Measurements from ENCODE around the gene RASGEF1C. TPM values are rescaled to one million over a fixed set of nuclear protein-coding genes. Genes with fewer than 3 reads are reported as not detected.
A peak's percentile ranks its signal among the peaks of the same experiment; 100 is the strongest.

RASGEF1C gene
- polyA plus RNA-seq, 5 donors = 0.10 to 0.35 (median 0.19) TPM; not detected in 1

DNA sequence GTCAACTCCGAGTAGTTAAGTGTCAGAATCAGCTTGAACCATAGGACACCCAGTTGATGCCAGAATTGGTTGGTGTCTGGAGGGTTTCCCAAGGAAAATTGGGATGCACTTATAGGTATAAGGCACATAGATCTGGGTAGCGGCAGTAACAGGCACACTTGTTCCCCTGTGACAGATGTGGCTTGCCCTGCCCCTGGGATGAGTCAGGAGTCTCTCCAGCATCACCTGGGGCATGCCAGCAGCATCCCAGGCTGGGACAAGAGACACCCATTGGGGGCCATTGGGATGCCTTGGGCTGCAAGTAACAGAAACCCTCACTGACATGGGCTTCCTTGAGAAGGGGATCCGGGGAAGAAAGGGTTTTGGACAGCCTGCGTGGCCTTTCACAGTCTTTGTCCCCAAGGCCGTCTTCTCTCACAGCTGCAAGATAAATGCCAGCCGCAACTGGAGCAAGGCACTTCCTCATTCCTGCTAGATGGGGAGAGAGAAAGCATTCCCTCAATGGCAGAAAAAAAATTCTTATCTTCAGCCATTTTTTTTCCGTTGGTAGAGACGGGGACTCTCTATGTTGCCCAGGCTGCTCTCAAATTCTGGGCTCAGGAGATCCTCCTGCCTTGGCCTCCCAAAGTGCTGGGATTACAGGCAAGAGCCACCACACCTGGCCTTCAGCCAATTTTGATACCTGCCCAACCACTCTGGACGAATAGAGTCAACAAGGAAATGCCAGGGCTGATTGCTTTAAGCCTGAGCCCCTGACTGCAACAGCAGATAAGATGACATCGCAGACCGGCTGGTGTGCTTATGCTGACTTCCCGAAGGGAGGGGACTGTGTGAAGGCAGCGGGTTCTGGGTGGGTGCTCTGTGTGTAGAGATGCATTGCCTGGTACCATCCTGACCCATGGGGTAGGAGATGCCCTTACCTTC is 124.1 kb downstream of the RASGEF1C start:
- DNase-seq = peak in 1 of 2 donors; percentile 38

DNA sequence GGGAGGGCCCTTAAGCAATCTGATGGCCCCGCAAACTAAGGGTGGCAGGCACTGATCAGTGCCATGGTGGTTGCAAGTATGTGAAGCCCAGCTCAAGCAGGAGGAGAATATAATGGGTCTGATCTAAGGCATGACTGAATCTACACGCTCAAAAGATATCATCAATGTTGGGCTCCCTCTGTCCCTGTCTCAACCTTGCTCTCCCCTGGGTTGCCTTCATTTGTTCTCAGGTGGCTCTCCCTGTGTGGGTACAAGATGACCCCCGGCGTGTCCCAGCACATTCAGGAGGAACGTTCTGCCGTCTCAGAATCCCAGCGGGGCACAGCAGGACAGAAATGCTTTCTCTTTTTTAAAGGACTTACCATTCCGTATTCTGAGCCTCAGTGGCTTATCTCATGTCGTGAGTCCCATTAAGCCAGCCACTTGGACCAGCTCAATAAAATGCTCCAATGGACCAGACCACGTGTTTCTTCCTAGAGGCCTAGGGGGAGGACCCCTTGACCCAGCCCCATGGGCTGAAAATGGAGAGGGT is 125.4 kb downstream of the RASGEF1C start:
- no peak for DNase-seq

DNA sequence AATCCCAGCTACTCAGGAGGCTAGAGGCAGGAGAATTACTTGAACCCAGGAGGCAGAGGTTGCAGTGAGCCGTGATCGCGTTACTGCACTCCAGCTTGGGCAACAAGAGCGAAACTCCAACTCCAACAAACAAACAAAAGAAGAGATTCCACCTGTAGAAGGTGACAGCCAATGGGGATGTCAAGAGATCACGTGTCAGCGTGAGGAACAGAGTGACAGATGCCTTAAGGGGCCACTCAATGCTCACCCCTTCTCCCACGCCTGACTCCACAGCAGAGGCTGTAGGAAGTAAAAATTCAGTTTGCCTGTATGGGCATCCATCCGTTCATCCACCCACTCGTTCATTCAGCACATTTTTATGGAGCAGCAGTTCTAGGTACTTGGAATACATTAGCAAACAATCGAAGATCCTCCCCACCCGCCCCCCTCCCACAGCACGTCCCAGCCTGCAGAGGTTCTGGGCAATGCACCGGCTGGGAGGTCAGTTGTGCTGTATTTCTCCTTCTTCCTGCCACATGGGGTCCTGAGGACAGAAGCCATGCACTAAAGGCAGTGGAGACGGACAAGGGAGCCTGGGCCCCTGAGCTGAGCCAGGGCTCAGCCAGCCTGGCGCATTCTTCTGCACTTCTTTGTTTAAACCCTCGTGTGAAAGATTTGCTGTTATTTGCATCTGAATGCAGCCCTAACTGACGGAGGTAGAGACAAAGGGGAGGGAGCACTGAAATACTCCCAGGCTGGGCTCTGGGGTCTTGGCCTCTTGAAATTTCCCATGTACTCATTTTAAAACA is 126.2 kb downstream of the RASGEF1C start:
- DNase-seq = no peak

DNA sequence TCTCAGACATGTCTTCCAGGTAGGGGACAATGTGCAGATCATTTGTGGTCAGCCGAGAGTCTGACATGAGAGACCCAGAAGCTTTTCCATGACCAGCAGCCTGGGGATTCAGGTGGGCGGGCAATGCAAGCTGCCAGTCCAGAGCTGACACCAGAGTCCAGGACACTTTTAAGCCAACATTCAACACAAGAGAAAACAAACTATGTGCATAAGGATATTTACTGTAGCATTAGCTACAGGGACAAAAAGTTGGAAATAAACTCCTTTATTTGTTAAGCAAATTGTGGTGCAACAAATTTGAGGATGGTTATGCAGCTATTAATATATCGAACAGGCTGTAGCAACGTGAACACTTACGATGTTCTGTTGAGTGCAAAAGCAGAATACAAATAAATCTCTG is 127.5 kb downstream of the RASGEF1C start:
- no peak for DNase-seq

DNA sequence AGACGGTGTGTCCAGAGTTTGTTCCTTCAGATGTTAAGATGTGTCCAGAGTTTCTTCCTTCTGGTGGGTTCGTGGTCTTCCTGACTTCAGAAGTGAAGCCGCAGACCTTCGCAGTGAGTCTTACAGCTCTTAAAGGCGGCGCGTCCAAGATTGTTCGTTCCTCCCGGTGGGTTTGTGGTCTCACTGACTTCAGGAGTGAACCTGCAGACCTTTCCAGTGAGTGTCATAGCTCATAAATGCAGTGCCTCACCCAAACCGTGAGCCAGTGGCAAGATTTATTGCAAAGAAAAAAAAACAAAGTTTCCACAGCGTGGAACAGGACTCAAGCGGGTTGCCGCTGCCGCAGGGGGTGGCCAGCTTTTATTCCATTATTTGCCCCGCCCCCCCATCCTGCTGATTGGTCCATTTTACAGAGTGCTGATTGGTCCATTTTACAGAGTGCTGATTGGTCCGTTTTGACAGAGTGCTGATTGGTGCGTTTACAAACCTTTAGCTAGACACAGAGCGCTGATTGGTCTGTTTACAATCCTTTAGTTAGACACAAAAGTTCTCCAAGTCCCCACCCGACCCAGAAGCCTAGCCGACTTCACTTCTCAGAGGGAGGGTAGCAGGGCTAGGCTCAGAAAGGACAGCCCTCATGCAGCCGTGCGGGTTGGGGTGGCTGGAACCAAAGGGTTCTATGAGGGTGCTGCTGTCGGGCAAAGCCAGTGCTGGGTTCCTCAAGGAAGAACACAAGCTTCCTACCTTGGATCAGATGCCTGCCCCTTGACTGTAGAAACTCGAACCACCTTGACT is 128.3 kb downstream of the RASGEF1C start:
- no peak for DNase-seq

DNA sequence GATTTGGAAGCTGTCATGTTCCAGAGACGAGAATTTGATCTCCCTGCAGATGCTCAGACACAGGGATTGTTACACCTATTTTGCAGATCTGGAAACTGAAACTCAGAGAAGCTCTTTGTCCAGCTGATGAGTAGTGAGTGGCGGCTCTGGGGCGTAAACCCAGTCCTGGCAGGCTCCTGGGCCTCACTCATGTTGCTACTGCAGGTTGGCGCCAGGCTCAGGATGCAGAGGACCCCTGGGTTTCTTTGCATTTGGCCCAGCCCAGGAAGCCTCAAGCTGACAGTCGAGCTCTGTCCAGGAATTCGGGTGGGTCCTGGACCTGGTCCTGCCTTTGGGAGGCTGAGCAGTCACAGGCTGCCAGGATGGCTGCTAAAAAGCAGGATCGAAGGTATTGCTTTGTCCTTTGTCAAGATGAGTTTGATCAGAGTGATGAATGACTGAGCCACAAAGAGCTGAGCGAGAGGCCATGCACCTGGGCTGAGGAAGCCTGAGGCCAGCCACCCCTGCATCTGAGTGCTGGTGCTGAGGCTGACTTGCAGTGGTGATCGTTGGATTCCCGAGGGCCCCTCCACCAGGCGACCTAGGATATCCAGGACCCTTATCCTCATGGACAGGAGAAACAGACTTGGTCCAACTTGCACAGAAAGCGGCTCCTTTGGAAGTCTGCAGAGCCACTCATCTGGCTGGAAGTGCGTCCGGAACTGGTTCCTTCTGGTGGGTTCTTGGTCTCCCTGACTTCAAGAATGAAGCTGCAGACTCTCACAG is 129.1 kb downstream of the RASGEF1C start:
- no peak for DNase-seq

DNA sequence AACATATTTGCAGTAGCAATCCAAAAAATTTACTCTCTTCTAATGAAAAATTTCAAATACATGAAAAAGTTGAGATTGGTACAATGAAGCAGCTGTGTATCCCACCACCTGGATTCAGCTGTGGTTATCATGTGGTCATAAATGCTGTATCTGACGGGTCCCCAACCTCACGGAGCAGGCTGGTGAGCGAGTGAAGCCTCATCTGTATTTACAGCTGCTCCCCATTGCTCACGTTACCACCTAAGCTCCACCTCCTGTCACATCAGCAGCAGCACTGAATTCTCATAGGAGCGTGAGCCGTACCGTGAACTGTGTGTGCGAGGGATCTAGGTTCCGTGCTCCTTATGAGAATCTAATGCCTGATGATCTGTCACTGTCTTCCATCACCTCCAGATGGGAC is 130.7 kb downstream of the RASGEF1C start:
- DNase-seq = no peak

DNA sequence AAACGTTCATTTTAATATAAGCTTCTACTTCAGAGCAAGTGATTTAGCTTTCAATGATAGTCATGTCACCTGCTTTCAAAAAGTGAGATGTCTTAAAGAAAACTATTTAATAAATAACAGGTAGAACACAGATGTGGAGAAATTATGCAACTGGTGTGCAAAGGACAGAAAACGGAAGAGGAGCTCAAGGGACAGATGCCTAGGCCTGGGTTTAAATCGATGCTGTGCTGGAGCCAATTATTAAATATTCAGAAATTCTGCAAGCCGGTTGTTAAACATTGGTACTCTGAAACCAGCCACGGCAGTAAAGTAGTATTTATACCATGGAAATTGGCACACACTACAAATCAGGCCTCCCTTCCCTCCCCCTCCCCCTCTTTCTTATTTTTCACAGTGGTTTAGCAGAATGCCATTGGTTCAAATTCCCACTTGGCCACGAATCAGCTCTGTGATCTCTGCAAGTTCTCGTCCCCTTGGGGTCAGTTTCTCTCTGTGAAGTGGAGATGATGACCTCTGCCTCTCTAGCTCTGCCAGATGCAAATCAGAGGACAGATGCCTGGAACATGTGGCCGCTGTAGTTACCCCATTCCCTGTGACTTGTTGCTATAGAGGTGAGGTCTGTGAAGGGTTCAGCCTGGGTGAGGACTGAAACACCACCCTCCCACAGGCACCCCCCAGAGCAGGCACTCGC is 131.3 kb downstream of the RASGEF1C start:
- no peak for DNase-seq

DNA sequence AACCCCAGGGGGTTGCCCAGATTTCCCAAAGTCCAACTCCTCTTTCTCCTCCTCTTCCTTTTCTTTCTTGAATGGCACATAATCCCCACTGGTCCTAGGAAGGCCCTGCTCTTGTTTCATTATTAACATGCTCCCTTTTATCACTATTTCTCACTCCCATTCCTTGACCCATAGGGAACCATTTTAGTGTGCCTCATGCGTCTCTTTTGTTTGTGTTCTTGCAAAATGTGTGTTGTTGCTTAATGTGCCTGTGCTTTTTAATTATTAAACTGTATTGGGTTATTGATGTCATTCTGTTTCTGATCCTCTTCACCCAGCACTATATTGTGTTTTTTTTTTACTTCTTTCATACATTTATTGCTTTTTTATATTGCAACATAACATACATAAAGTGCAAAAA is 133.3 kb downstream of the RASGEF1C start:
- no peak for DNase-seq

DNA sequence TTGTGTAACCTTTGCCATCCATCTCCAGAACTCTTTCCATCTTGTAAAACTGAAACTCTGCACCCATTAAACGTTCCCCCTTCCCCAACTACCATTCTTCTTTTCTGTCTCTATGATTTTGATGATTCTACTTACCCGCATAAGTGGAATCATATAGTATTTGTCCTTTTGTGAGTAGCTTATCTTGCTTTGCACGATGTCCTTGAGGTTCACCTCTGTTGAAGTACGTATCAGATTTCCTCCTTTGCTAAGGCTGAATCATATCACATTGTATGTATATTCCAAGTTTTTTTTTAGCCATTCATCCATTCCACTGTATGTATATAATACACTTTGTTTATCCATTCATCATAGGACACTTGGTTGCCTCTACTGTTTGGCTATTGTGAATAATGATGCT is 134.5 kb downstream of the RASGEF1C start:
- DNase-seq = no peak

DNA sequence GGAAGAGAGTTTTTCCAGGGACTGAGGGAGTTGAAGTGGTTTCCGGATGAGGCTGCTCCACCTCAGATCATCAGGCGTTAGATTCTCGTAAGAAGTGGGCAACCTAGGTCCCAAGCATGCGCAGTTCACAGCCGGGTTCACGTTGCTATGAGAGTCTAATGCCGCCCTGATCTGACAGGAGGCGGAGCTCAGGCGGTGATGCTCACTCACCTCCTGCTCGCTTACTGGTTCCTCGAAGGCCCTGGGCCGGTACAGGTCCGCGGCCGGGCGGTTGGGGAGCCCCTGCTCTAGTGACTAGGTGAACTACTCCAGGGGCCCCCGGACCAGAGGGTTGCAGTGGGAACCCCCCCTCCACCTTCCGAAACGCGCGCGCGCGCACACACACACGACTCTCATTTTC is 136.5 kb downstream of the RASGEF1C start:
- no peak for DNase-seq

DNA sequence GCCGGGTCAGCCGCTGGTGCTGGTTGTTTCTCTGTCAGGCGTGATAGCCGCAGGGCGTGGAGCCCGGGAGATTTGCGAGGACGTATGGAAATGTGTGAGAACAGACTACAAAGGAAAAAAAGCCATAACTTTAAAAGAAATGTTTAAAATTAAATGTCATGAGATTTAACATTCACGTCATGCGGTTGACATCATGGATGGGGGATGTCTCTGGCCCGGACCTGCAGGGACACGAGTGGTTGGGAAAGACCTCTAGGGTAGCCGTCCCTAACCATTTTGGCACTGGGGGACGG is 136.8 kb downstream of the RASGEF1C start:
- DNase-seq = no peak

DNA sequence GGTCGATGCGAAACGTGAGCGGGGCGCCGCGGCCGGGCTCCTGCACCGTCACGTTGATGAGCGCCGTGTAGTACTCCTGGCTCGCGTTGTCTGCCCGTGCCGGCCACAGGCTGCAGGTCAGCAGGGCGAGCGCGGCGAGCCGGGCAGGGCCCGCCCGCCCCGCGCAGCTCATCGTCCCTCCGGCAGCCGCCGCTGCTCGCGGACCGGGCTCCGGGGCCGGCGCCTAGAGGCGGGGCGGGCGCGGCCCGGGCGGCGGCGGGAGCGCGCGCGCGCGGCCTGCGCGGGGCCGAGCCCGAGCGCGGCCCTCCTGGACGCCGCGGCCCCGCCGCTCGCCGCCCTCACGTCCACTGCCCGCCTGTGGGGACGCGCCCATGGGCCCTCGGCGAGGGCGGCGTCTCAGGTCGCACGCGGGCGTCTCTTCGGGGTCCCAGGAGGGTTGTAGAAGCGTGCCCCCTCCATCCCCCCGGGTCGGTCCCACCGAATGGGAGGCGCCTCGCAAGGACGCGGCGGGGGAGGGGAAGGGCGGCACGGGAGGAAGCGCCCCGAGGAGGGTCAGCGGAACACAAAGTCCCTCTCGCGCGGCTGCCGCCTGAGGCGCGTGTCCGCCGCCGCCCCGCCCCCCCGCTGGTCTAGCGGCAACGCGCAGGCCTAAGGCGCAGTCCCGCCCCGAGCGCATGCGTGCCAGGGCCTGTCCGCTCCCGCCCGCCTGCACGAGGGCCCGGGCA is 137.3 kb downstream of the RASGEF1C start, which contains the start of gene RNF130:
Gene RNF130, minus strand, starts transcription at position 229 of the 725 bp plus-strand sequence. Its CDS starts 57 bp downstream, at position 172.
- DNase-seq = peak; percentile 95 to 98

DNA sequence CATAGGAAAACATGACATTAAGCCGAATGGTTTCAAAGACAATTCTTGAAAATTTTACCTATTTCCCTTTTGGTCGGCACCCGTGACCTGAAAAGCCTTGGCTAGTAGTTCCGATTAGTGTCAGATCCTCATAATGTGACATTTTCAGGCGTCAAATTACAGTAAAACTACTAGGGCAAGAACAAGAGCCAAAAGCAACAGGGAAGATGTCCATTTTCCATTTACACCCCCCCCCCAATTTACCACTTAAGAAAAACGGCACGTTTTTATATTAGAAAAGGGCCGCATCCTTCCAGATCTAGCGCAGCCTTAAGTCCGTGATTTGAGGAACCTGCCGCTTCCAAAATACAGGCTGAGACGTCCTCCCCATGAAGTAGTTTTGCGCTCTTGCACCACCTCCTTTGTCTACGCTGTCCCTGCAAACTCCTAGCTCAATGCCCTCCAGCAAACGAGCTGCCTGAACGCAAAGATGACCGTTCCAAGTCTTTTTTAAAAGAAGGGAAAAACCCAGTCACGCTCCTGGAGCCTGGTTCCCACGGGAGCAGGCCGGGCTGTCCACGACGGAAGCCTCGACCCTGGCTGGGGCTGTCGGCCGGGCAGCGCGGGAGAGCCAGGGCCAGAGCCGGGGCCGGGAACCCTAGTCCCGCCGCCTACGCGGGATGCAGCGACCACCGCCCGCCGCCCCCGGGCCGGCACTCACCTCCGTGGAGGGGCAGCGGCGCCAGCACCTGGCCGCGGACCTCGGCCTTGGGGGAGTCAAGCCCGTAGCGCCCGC is 138.1 kb downstream of the RASGEF1C start:
- DNase-seq = peak; percentile 53 to 55

DNA sequence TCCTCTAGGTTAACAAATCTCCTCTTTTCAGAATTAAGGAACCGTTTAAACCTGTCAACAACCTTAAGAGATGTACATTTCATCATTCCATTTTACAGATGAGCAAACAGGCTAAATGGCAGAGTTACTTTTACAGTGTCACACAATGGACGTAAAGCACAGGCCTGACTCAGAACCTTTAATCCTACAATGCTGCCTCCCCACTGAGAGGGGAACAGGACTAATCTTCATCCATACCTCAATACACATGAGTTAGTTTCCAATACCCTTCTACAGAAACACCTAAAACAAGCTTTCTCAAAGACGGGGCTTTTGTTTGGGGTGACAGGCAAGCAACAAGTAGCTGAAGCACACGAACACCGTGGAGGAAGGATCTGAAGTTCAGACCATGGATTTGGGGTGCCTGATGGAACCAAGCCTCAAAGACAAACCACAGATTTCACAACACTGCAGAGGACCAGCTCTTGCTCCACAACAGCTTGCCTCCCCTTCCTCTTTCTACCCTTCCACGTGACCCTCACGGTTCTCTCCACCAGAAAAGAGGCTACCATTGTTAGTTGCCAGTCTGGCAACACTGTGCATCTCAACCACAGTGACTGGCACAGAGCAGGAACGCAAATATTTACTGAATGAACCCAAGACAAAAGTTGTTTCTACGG is 139.3 kb downstream of the RASGEF1C start:
- DNase-seq = no peak

DNA sequence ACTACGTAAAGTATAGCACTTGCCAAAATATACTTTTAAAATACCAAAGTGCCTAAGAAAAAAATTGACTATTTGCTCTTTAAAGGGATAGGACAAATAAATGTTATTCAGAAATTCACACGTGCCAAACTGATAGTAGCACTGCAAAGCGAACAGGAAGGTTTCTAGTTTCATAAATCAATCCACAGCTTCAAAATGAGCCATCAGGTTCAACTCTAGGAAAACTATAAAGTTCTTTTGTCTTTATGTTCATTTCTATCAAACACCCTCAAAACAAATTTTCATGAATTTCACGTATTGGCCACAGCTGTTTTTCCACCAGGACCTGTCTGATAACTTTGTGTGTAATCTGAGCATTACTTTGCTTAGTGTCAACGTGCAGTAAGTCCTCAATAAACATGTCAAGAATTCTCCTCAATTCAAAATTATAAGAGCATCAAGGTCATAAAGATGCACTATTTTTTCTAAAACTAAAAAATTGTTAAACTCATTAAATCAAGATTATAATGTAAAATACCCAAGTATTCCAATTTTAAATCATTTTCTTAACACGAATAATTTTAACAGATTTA is 140.4 kb downstream of the RASGEF1C start:
- DNase-seq = no peak

DNA sequence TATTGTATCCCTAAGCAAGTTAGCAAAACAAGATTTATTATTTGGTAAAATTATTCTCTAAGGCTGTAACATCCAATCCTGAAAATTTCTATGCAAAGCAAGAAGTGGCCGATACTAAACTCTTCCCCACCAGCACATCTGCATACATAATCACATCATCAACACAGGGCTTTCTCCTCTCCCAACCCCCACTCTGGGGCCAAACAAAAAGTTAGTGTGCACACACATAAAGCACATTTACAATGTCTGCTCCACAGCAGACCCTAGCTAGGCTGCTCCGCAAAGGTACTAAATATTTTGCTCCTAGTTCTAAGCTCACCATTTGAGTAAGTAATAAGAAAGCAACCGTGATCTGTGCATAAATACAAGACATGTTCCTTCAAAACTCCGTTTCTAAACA is 141.0 kb downstream of the RASGEF1C start:
- DNase-seq = no peak

DNA sequence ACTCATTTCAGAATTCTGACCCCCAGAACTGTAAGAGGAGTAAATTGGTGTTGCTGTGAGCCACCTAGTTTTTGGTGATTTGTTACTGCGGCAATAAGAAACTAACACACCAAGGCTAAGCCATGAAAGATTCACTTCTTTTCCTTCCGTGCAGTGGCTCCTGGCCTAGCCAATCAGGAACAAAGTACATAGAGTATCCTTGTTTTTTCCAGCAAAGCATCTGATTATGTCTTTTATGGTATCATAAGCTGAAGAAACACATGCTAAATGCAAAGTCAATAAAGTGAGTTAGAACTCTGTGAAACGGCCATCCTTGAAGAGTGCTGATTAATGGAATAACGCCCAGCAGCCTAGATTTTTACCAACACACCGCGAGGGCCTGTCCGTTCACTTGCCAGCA is 148.8 kb downstream of the RASGEF1C start:
- DNase-seq = no peak
